ENCODE results near the gene GMPPB.

DNA sequence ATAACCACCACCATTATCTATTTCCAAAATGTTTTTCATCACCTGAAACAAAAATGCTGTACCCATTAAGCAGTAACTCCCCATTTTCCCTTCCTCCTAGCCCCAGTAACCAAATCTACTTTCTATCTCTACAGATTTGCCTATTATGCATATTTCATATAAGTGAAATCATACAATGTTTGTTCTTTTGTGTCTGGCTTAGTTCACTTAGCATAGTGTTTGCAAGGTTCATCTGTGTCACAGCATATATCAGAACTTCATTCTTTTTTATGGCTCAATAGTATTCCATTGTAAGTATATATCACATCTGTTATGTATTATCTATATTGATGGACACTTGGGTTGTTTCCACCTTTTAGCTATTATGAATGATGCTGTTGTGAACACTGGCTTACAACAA is 16.7 kb upstream of the GMPPB start:
- TF ChIP-seq, protein P1, sequence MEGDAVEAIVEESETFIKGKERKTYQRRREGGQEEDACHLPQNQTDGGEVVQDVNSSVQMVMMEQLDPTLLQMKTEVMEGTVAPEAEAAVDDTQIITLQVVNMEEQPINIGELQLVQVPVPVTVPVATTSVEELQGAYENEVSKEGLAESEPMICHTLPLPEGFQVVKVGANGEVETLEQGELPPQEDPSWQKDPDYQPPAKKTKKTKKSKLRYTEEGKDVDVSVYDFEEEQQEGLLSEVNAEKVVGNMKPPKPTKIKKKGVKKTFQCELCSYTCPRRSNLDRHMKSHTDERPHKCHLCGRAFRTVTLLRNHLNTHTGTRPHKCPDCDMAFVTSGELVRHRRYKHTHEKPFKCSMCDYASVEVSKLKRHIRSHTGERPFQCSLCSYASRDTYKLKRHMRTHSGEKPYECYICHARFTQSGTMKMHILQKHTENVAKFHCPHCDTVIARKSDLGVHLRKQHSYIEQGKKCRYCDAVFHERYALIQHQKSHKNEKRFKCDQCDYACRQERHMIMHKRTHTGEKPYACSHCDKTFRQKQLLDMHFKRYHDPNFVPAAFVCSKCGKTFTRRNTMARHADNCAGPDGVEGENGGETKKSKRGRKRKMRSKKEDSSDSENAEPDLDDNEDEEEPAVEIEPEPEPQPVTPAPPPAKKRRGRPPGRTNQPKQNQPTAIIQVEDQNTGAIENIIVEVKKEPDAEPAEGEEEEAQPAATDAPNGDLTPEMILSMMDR (IDR thresholded peaks at IDR 0.05): no peak
- no peak for TF ChIP-seq POLR2A (IDR thresholded peaks at IDR 0.05)

All from thyroid gland (tissue), 4 donors.